NCI-H146 treated with DMSO at 0.1 percent for 48 hours (cell line): ENCODE measurements around the gene SLC13A4.
"Not testable (repeated sequence)": the region's sequence is repeated elsewhere in the genome, so short reads cannot be mapped to it uniquely, and the experiment has no call there.

Source experiments
- DNase-seq: peaks from one replicate; lab custom pipeline; 2025; ENCODE audit not compliant: unreplicated experiment; lab: John Stamatoyannopoulos, UW

The SLC13A4 gene

DNA sequence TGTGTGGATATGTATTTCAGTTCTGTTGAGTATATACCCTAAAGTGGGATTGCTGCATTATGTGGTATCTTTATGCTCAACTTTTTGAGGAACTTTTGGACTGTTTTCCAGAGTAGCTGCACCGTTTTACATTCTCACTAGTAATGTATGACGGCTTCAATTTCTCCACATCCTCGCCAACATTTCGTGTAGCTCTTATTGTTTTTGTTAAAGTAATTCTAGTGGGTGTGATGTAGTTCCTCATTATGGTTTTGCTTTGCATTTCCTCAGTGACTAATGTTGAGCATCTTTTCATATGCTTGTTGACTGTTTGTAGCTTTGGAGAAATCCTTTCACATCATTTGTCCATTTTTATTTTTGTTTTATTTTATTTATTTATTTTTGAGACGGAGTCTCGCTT lies 61.1 kb downstream of the SLC13A4 start:
- no peak for DNase-seq

GRCh38 chr7:135666156-135666555 lies 61.8 kb downstream of the SLC13A4 start:
- DNase-seq = no peak

DNA sequence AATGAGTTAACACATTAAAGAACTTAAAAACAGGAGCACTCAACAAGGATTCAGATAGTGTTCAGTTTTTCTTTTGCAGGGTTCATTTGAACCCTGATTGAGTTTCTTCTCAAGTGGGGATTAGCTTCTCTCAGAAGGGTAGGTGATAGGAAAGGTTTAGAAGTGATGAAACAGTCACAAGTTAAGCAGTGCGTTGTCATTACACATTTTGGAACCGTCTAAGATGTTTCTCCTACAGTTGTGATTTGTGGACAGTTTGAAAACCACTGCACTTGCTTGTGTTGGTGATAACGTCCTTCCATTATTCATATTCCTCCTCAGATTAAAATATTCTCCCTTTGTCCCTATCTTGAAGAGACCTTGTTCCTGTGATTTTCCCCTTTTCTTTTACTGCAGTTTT lies 62.9 kb downstream of the SLC13A4 start:
- DNase-seq = no peak

DNA sequence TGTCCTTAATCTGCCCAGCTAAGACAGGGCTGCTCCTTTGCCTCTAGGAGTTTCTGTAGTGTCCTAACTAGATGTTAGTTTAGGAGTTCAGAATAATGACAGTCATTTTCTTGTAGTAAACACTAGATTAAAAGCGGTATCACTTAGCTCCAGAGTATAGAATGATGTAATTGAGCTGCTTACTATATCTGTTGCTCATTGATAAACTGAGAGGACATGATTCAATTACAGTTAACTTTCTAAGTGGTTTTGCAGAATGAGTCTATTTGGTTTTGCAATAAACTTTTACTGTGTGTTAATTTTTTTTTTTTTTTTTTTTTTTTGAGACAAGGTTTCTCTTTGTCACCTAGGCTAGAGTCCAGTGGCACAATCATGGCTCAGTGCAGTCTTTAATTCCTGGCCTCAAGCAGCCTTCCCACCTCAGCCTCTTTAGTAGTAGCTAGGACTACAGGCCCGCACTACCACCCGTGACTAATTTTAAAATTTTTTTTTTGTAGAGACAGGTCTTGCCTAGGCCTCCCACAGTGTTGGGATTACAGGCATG lies 63.9 kb downstream of the SLC13A4 start:
- no peak for DNase-seq

DNA sequence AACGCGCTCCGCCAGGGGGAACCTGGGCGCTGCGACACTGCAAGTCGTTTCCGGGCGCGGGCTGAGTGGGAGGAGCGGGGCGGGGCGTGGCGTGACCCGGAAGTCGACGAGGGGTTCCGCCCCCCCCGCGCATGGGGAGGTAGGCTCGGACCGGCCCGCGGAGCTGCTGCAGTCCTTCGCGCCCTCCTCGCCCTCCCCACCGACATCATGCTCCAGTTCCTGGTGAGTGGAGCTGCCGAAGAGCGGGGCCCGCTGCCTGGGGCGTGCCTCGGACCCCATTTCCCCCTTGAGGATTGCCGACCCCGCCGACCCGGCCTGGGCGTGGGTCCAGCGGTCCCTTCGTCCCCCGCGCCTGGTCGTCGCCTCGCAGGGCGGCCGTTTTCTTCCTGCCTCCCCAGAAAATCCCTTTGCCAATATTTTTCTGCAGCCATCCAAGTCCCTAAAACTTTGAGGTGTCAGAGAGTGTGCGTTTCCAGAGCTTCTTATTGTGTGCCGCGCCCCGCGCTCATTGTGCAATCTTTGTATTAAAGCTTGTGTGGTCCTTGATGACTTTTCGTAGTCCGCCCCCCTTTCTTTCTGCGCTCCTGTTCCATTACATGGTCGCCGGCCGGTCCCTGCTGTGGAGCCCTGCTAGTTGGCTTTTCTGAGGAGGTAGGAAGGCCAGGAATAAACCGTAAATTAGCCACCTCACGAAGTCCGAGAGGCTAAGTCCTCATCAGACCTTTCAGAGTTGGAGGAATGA lies 65.4 kb downstream of the SLC13A4 start, which contains the start of gene STMP1:
TSS of gene STMP1 (plus strand) at position 142 of the 742 bp plus-strand sequence.
- DNase-seq = peak; percentile 72

DNA sequence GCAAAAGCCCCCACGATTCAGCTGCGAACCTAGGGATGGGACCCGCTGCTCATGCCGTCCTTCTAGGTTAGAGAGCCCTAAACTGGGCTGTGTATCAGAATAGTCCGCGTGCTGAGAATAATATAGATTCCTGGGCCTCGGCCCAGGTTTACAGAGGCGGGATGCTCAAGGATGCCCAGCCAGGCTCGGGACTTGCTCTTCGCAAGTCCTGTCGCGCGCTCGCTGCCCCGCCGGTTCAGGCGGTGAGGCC lies 65.9 kb downstream of the SLC13A4 start:
- DNase-seq = no peak

DNA sequence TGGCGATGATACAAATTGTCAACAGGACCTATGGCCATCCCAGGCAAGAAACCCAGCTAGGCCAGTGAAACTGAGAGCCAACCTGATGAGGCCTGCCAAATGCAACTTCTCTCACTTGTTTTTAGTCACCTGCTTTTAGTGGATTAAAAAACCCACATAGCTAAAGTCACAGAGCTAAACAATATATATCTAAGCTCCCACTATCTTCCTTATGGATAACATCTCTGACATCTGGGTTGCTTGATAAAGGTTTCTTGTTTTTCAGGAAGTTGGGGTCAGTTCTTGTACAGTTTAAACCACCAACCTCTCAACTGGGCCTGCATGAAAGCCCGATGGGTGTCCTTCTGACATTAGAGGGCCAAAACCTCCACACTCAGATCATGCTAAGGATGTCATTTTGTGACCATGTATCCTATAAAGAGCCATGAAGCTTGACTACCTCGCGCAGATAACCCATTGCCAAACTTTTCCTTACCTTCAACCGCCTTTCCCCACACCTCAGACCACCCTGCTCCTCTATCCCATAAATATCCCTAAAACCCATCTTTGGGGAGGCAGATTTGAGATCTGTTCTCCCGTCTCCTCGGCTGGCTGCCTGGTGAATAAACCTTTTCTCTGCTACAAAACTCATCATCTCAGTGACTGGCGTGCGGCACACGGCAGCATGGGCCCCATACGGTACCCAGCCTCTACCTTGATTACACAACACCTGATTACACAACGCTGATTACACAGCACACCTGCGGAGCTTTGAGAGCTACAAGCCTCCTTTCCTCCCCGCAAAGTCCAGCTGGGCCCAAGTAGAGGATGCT lies 66.5 kb downstream of the SLC13A4 start:
- DNase-seq = peak; percentile 73

GRCh38 chr7:135659159-135659846 lies 68.7 kb downstream of the SLC13A4 start:
- DNase-seq = peak; percentile 74

DNA sequence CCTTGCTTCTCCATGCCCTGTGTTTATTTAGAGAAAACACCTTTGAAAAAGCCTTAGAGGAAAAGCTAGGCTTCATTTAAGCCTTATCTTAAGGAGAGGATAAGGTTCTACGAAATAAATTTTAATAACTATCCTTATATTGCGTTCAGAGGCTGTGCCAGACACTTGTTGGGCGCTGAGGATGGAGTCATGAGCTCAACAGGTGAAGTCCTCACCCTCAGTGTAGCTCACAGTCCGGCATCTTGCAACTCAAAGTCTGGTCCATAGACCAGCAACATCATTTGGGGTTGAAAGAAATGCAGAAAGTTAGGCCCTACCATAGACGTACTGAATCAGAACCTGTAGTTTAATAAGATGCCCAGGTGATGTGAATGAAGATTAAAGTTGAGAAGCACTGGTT lies 69.4 kb downstream of the SLC13A4 start:
- no peak for DNase-seq

GRCh38 chr7:135653340-135654080 lies 74.5 kb downstream of the SLC13A4 start:
- DNase-seq = peak; percentile 88

DNA sequence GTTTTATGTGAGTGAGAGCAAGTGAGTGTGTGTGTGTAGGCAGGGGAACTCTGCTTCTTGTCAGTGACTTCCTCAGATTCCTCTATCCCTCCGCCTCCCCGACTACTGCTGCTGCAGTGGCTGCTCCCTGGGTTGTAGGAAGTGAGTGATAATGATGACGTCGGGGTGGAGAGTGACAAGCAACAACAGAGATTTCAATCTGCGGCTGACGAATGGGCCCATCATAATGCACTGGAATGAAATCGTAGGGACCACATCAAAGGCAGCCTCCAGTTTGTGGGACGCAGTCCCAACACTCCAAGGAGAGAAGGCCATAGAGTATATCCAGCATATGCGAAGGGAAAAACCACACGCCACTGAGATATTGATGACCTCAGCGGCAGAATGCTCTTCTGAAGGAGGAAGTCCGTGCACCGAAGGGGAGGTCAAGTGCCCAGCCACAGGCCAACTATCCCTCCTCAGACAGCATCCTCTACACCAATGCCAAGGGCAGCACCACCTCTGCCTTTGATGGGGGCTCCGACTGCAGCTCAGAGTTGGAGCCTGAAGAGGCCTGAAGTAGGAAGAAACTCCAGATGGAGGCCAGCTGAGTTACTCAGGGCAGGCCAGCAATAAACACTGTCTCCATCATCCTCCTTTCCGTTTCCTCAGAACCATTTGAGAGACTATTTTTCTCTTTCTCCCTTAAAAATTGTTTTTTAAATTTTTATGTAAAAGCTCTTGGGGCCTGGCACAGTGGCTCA lies 77.0 kb downstream of the SLC13A4 start:
- DNase-seq = no peak

DNA sequence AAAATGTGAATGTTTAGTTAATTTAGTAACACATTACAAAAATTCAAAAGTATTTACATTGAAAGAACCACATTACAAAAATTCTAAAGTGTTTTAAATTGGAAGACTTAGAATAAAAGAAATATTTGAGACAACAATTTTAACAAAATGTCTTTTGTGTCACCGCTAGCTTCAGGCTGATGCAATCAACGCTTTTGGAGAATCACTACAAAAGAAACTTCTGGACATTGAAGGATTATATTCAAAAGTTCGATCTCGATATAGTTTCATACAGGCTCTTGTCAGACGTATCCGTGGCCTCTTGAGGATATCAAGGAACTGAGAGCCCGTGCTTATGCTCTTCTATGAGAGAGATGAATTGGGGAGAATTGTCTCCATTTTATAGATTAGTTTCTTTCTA lies 79.8 kb downstream of the SLC13A4 start:
- no peak for DNase-seq

GRCh38 chr7:135647755-135648154 lies 80.2 kb downstream of the SLC13A4 start:
- DNase-seq = no peak

- DNase-seq = peak; percentile 34
These were observed 82.6 kb downstream of the SLC13A4 start for GRCh38 chr7:135645296-135645904.

DNA sequence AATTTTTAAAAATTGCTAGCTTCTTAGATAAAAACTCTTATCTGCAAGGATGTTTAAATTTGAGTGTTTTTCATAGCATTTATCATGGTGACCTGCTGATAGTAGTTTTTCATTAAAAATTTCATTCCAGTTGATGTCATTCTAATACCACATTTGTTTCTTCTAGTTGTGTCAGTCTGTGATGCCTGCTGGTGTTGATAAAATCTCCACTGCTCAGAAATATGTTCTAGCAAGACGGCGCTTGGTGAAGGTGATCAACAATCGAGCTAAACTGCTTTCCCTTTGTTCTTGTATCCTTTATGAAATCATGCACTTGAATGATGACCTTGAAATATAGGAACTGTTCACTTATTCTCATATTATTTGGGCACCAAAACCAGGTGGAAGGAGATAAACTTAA lies 83.3 kb downstream of the SLC13A4 start:
- no peak for DNase-seq

- no peak for DNase-seq
These were observed 83.8 kb downstream of the SLC13A4 start for GRCh38 chr7:135644154-135644553.

GRCh38 chr7:135639690-135640089 lies 88.3 kb downstream of the SLC13A4 start:
- DNase-seq = not testable (repeated sequence)

- DNase-seq = no peak
These were observed 93.7 kb downstream of the SLC13A4 start for GRCh38 chr7:135634191-135634878.
